ENCODE measurements around the gene PPIL4. TPM values are rescaled to one million over a fixed set of nuclear protein-coding genes. Genes with fewer than 3 reads are reported as not detected.

The PPIL4 gene
- polyA plus RNA-seq, 1 donor, result 35.6 TPM

- Histone ChIP-seq H3K27ac (ENCODE audit: low read length) (no peak overlapping the region), H3K4me3 (ENCODE audit: low read length) (no peak overlapping the region), H3K9me3 (ENCODE audit: control insufficient read depth, low read depth, low read length) (no peaks in the 10 kb centered on the region), H3K4me1 (ENCODE audit: control insufficient read depth, insufficient read depth, low read length) (peaks cover 21% of the 10 kb centered on the region), H3K27me3 (ENCODE audit: control insufficient read depth, insufficient read depth, low read length) (no peaks in the 10 kb centered on the region), H3K36me3 (ENCODE audit: control insufficient read depth, insufficient read depth, low read length) (no peaks in the 10 kb centered on the region)
- no CpG with 5 or more reads among the region's 6 CpGs for WGBS (ENCODE audit: insufficient coverage, low lambda C conversion rate)
- DNase-seq, result no peak
Measured at GRCh38 chr6:149476789-149477455, 68.9 kb downstream of the PPIL4 start.

GRCh38 chr6:149474108-149474935 is 71.5 kb downstream of the PPIL4 start:
- WGBS (ENCODE audit: insufficient coverage, low lambda C conversion rate), result no CpG with 5 or more reads among the region's 30 CpGs
- H3K4me3 ChIP-seq (ENCODE audit: low read length), result no peak overlapping the region
- H3K36me3 ChIP-seq (ENCODE audit: control insufficient read depth, insufficient read depth, low read length), result no peaks in the 10 kb centered on the region
- H3K9me3 ChIP-seq (ENCODE audit: control insufficient read depth, low read depth, low read length), result no peaks in the 10 kb centered on the region
- H3K4me1 ChIP-seq (ENCODE audit: control insufficient read depth, insufficient read depth, low read length), result peaks cover 19% of the 10 kb centered on the region
- no peaks in the 10 kb centered on the region for H3K27me3 ChIP-seq (ENCODE audit: control insufficient read depth, insufficient read depth, low read length)
- H3K27ac ChIP-seq (ENCODE audit: low read length), result no peak overlapping the region
- no peak for DNase-seq

GRCh38 chr6:149473080-149474052 is 72.5 kb downstream of the PPIL4 start:
- no CpG with 5 or more reads among the region's 21 CpGs for WGBS (ENCODE audit: insufficient coverage, low lambda C conversion rate)

GRCh38 chr6:149472241-149472640 is 73.6 kb downstream of the PPIL4 start:
- WGBS (ENCODE audit: insufficient coverage, low lambda C conversion rate), result no CpG with 5 or more reads among the region's 5 CpGs
- no peak overlapping the region for H3K27ac ChIP-seq (ENCODE audit: low read length)

More at GRCh38 chr6:149473080-149474052, 72.5 kb downstream of the PPIL4 start:
- H3K27ac ChIP-seq (ENCODE audit: low read length), result peak overlapping the region; percentile 63
- H3K4me1 ChIP-seq (ENCODE audit: control insufficient read depth, insufficient read depth, low read length), result peaks cover 19% of the 10 kb centered on the region
- H3K27me3 ChIP-seq (ENCODE audit: control insufficient read depth, insufficient read depth, low read length), result no peaks in the 10 kb centered on the region
- H3K9me3 ChIP-seq (ENCODE audit: control insufficient read depth, low read depth, low read length), result no peaks in the 10 kb centered on the region
- peak overlapping the region; percentile 19 for H3K4me3 ChIP-seq (ENCODE audit: low read length)
- no peaks in the 10 kb centered on the region for H3K36me3 ChIP-seq (ENCODE audit: control insufficient read depth, insufficient read depth, low read length)
- DNase-seq, result peak; percentile 77 to 92

GRCh38 chr6:149471801-149472200 is 74.0 kb downstream of the PPIL4 start:
- Histone ChIP-seq H3K36me3 (ENCODE audit: control insufficient read depth, insufficient read depth, low read length) (no peaks in the 10 kb centered on the region), H3K9me3 (ENCODE audit: control insufficient read depth, low read depth, low read length) (no peaks in the 10 kb centered on the region), H3K27me3 (ENCODE audit: control insufficient read depth, insufficient read depth, low read length) (no peaks in the 10 kb centered on the region), H3K4me3 (ENCODE audit: low read length) (no peak overlapping the region), H3K4me1 (ENCODE audit: control insufficient read depth, insufficient read depth, low read length) (peaks cover 19% of the 10 kb centered on the region), H3K27ac (ENCODE audit: low read length) (no peak overlapping the region)
- no peak for DNase-seq
- WGBS (ENCODE audit: insufficient coverage, low lambda C conversion rate), result no CpG with 5 or more reads among the region's 3 CpGs

More at GRCh38 chr6:149472241-149472640, 73.6 kb downstream of the PPIL4 start:
- no peak for DNase-seq
- Histone ChIP-seq H3K4me3 (ENCODE audit: low read length) (no peak overlapping the region), H3K27me3 (ENCODE audit: control insufficient read depth, insufficient read depth, low read length) (no peaks in the 10 kb centered on the region), H3K4me1 (ENCODE audit: control insufficient read depth, insufficient read depth, low read length) (peaks cover 19% of the 10 kb centered on the region), H3K36me3 (ENCODE audit: control insufficient read depth, insufficient read depth, low read length) (no peaks in the 10 kb centered on the region), H3K9me3 (ENCODE audit: control insufficient read depth, low read depth, low read length) (no peaks in the 10 kb centered on the region)

GRCh38 chr6:149470948-149471347 is 74.9 kb downstream of the PPIL4 start:
- Histone ChIP-seq H3K36me3 (ENCODE audit: control insufficient read depth, insufficient read depth, low read length) (no peaks in the 10 kb centered on the region), H3K27ac (ENCODE audit: low read length) (no peak overlapping the region), H3K4me1 (ENCODE audit: control insufficient read depth, insufficient read depth, low read length) (peaks cover 19% of the 10 kb centered on the region), H3K27me3 (ENCODE audit: control insufficient read depth, insufficient read depth, low read length) (no peaks in the 10 kb centered on the region), H3K9me3 (ENCODE audit: control insufficient read depth, low read depth, low read length) (no peaks in the 10 kb centered on the region), H3K4me3 (ENCODE audit: low read length) (no peak overlapping the region)
- no peak for DNase-seq
- no CpG with 5 or more reads among the region's 2 CpGs for WGBS (ENCODE audit: insufficient coverage, low lambda C conversion rate)

GRCh38 chr6:149468179-149468578 is 77.7 kb downstream of the PPIL4 start:
- no CpG with 5 or more reads among the region's 2 CpGs for WGBS (ENCODE audit: insufficient coverage, low lambda C conversion rate)
- Histone ChIP-seq H3K27me3 (ENCODE audit: control insufficient read depth, insufficient read depth, low read length) (no peaks in the 10 kb centered on the region), H3K4me3 (ENCODE audit: low read length) (no peak overlapping the region), H3K36me3 (ENCODE audit: control insufficient read depth, insufficient read depth, low read length) (no peaks in the 10 kb centered on the region), H3K4me1 (ENCODE audit: control insufficient read depth, insufficient read depth, low read length) (peaks cover 6% of the 10 kb centered on the region), H3K9me3 (ENCODE audit: control insufficient read depth, low read depth, low read length) (no peaks in the 10 kb centered on the region), H3K27ac (ENCODE audit: low read length) (no peak overlapping the region)
- DNase-seq, result no peak

- Histone ChIP-seq H3K27ac (ENCODE audit: low read length) (no peak overlapping the region), H3K4me1 (ENCODE audit: control insufficient read depth, insufficient read depth, low read length) (no peaks in the 10 kb centered on the region), H3K4me3 (ENCODE audit: low read length) (no peak overlapping the region), H3K36me3 (ENCODE audit: control insufficient read depth, insufficient read depth, low read length) (no peaks in the 10 kb centered on the region), H3K9me3 (ENCODE audit: control insufficient read depth, low read depth, low read length) (no peaks in the 10 kb centered on the region), H3K27me3 (ENCODE audit: control insufficient read depth, insufficient read depth, low read length) (no peaks in the 10 kb centered on the region)
- no peak for DNase-seq
- no CpG with 5 or more reads among the region's 4 CpGs for WGBS (ENCODE audit: insufficient coverage, low lambda C conversion rate)
Measured at GRCh38 chr6:149467265-149467664, 78.6 kb downstream of the PPIL4 start.

GRCh38 chr6:149464411-149464810 is 81.4 kb downstream of the PPIL4 start:
- Histone ChIP-seq H3K27me3 (ENCODE audit: control insufficient read depth, insufficient read depth, low read length) (no peaks in the 10 kb centered on the region), H3K9me3 (ENCODE audit: control insufficient read depth, low read depth, low read length) (no peaks in the 10 kb centered on the region), H3K4me3 (ENCODE audit: low read length) (no peak overlapping the region), H3K27ac (ENCODE audit: low read length) (no peak overlapping the region), H3K36me3 (ENCODE audit: control insufficient read depth, insufficient read depth, low read length) (peaks cover 2% of the 10 kb centered on the region), H3K4me1 (ENCODE audit: control insufficient read depth, insufficient read depth, low read length) (no peaks in the 10 kb centered on the region)
- whole genome bisulfite sequencing (ENCODE audit: insufficient coverage, low lambda C conversion rate), result 100% methylated on average over 1 of the region's 8 CpGs
- DNase-seq, result no peak

- Histone ChIP-seq H3K9me3 (ENCODE audit: control insufficient read depth, low read depth, low read length) (no peaks in the 10 kb centered on the region), H3K4me3 (ENCODE audit: low read length) (no peak overlapping the region), H3K36me3 (ENCODE audit: control insufficient read depth, insufficient read depth, low read length) (peaks cover 2% of the 10 kb centered on the region), H3K27me3 (ENCODE audit: control insufficient read depth, insufficient read depth, low read length) (no peaks in the 10 kb centered on the region), H3K4me1 (ENCODE audit: control insufficient read depth, insufficient read depth, low read length) (no peaks in the 10 kb centered on the region), H3K27ac (ENCODE audit: low read length) (no peak overlapping the region)
- no CpG with 5 or more reads among the region's 4 CpGs for WGBS (ENCODE audit: insufficient coverage, low lambda C conversion rate)
- no peak for DNase-seq
Measured at GRCh38 chr6:149463781-149464180, 82.1 kb downstream of the PPIL4 start.

Data from large intestine (tissue), 3 donors.